Body of pancreas (tissue), 4 donors: ENCODE measurements around the gene MAPK11. TPM values are rescaled to one million over a fixed set of nuclear protein-coding genes. Genes with fewer than 3 reads are reported as not detected.

Source experiments
- ATAC-seq: fragments of 150-250 bp; one replicate; pipeline ENCODE4 v1.9.1; 2016
- DNase-seq, 4 donors: peaks; one replicate each; pipeline ENCODE4 v3.0.0-alpha.2; 2019
- H3K27ac ChIP-seq, 4 donors: fragments of 200-600 bp; sonication (generic); 1 replicate in 3 of 4; 2 replicates in 1 of 4; pipeline versions ENCODE4 v1.5.1 to v1.6.1; 2016 to 2019; ENCODE audit warnings: mild to moderate bottlenecking in 1 of 4, mixed read lengths in 1 of 4, moderate library complexity in 1 of 4
- H3K27me3 ChIP-seq, 2 donors: fragments of 200-600 bp; sonication (generic); one replicate each; pipeline ENCODE4 v1.6.0; 2016; ENCODE audit warnings: mild to moderate bottlenecking in 1 of 2
- H3K36me3 ChIP-seq, 2 donors: fragments of 200-600 bp; sonication (generic); replicated peaks in 1 of 2; 2 replicates each; pipeline ENCODE4 v1.5.1; 2016; ENCODE audit warnings: low read depth in 2 of 2; ENCODE audit not compliant: insufficient read depth in 1 of 2
- H3K4me1 ChIP-seq: fragments of 200-600 bp; sonication (generic); one replicate; pipeline ENCODE4 v1.6.0; 2016
- H3K4me3 ChIP-seq, 2 donors: fragments of 200-600 bp; sonication (generic); 1 replicate in 1 of 2; 2 replicates in 1 of 2; pipeline ENCODE4 v1.5.1; 2016 to 2019
- H3K9me3 ChIP-seq, 3 donors: fragments of 200-600 bp; sonication (generic); 1 replicate in 2 of 3; 2 replicates in 1 of 3; pipeline ENCODE4 v1.5.1; 2016
- CTCF ChIP-seq, 7 experiments: fragments of 450-650 bp in 4 of 7; fragments of 200-600 bp in 3 of 7; sonication (generic) in 3 of 7; IDR thresholded peaks; one replicate each; pipeline ENCODE4 v1.5.1; 2016 to 2019; ENCODE audit warnings: antibody characterized with exemption in 7 of 7
- POLR2A ChIP-seq, 3 donors: fragments of 450-650 bp; IDR thresholded peaks; one replicate each; pipeline ENCODE4 v1.6.1; 2016; ENCODE audit warnings: antibody characterized with exemption in 3 of 3, mild to moderate bottlenecking in 2 of 3
- WGBS, 2 donors: methylation state at CpG; one replicate each; pipeline ENCODE4 v1.1.5; 2017; 5-methylcytosine and 5-hydroxymethylcytosine counted together
- intact Hi-C: fragments of 100-400 bp; cut with DNase I; formaldehyde crosslinking; loops from one replicate; pipeline ENCODE4 v1.15.1; 2023
- total RNA-seq, 2 donors: library from RNA; depleted of rRNA; stranded (reverse); fragments of >200 nt; gene quantifications; one replicate each; pipeline ENCODE4 v1.1.0, GENCODE V29; 2016

The MAPK11 gene
- total RNA-seq, 2 donors from 2014 or later, result 3.0 to 3.6 TPM

- peaks cover 49% of the 10 kb centered on the region for H3K4me1 ChIP-seq
- H3K36me3 ChIP-seq, result no peaks in the 10 kb centered on the region
- TF ChIP-seq POLR2A (IDR thresholded peaks at IDR 0.05) (no peak), CTCF (IDR thresholded peaks at IDR 0.05) (peak in 4 of 7 experiments; percentile 13 to 30 (median 22))
- ATAC-seq (peak; percentile 65), DNase-seq (peak; percentile 75 to 82 (median 76))
- H3K9me3 ChIP-seq, result no peaks in the 10 kb centered on the region
- 8% methylated on average over 62 of the region's 75 CpGs; no CpG with 5 or more reads in 1 of the 2 donors for WGBS, 2 donors
- H3K27ac ChIP-seq, result no peak overlapping the region
- intact Hi-C loops, result loop anchor here (5.0 kb wide), 1 partner anchor 65 kb away; no protein-coding TSS in a partner anchor
- H3K27me3 ChIP-seq, result no peaks in the 10 kb centered on the region
- H3K4me3 ChIP-seq, result no peak overlapping the region
These were observed 2.4 kb downstream of the MAPK11 start for GRCh38 chr22:50267591-50268390.

GRCh38 chr22:50266994-50267393 lies 3.2 kb downstream of the MAPK11 start:
- no peak overlapping the region for H3K4me3 ChIP-seq
- WGBS, 2 donors, result 60% methylated on average over 34 of the region's 37 CpGs; no CpG with 5 or more reads in 1 of the 2 donors
- ATAC-seq, result no peak

GRCh38 chr22:50264946-50265669 lies 5.1 kb downstream of the MAPK11 start:
- intact Hi-C loops, result loop anchor here (5.0 kb wide), 1 partner anchor 67 kb away; no protein-coding TSS in a partner anchor
- no peak overlapping the region for H3K4me3 ChIP-seq
- no peaks in the 10 kb centered on the region for H3K9me3 ChIP-seq
- ATAC-seq, result no peak
- DNase-seq, result no peak
- TF ChIP-seq POLR2A (IDR thresholded peaks at IDR 0.05), result no peak
- TF ChIP-seq CTCF (IDR thresholded peaks at IDR 0.05), result no peak
- peaks cover 41% of the 10 kb centered on the region for H3K4me1 ChIP-seq
- no peaks in the 10 kb centered on the region for H3K36me3 ChIP-seq
- H3K27ac ChIP-seq, result no peak overlapping the region
- H3K27me3 ChIP-seq, result peaks cover 0 to 4% of the 10 kb centered on the region in 2 donors
- WGBS, 2 donors, result 80 to 87% methylated on average over 10 to 15 of the region's 15 CpGs

More at GRCh38 chr22:50266994-50267393, 3.2 kb downstream of the MAPK11 start:
- H3K27ac ChIP-seq, result no peak overlapping the region
- H3K36me3 ChIP-seq, result no peaks in the 10 kb centered on the region
- no peaks in the 10 kb centered on the region for H3K9me3 ChIP-seq
- DNase-seq, result no peak
- intact Hi-C loops, result loop anchor here (5.0 kb wide), 1 partner anchor 65 kb away; no protein-coding TSS in a partner anchor
- TF ChIP-seq POLR2A (IDR thresholded peaks at IDR 0.05), result no peak
- H3K4me1 ChIP-seq, result peaks cover 49% of the 10 kb centered on the region
- peaks cover 0 to 3% of the 10 kb centered on the region in 2 donors for H3K27me3 ChIP-seq

GRCh38 chr22:50264104-50264745 lies 6.0 kb downstream of the MAPK11 start:
- intact Hi-C loops, result no loop called here
- TF ChIP-seq CTCF (IDR thresholded peaks at IDR 0.05) (no peak), POLR2A (IDR thresholded peaks at IDR 0.05) (no peak)
- H3K27me3 ChIP-seq, result peaks cover 0 to 4% of the 10 kb centered on the region in 2 donors
- no peaks in the 10 kb centered on the region for H3K9me3 ChIP-seq
- 90% methylated on average over 14 of the region's 15 CpGs; no CpG with 5 or more reads in 1 of the 2 donors for WGBS, 2 donors
- no peak overlapping the region for H3K4me3 ChIP-seq
- DNase-seq (no peak), ATAC-seq (no peak)
- no peak overlapping the region for H3K27ac ChIP-seq
- H3K4me1 ChIP-seq, result peaks cover 33% of the 10 kb centered on the region
- H3K36me3 ChIP-seq, result no peaks in the 10 kb centered on the region
